ENCODE data around the gene SMIM32. TPM values are rescaled to one million over a fixed set of nuclear protein-coding genes. Genes with fewer than 3 reads are reported as not detected.

Gene SMIM32
- total RNA-seq, 2 experiments from 2014 or later = not detected

DNA sequence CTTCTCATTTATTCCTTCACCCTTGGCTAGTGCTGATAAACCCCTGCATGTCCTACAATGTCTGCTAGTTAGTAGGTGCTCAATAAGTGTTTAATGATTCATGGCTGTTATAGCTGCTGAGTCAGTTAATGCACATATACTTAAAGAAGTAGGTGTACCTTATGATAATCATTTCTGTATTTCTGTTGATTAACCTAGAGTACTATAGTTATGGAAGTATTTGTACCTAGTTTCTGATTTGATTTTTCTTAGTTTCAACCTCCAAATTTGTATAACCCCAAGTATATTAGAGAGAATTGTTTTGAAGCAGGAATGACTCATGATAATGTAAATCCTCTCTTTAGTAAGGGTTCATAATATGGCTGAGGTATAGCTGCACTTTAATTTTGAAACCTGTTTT, 51.4 kb downstream of the SMIM32 start:
- Mint-ChIP-seq H3K9me3 (no peaks in the 10 kb centered on the region), H3K27ac (no peak overlapping the region), H3K4me3 (no peak overlapping the region), H3K36me3 (ENCODE audit: low read depth) (no peaks in the 10 kb centered on the region), H3K4me1 (ENCODE audit: low read depth) (no peaks in the 10 kb centered on the region), H3K27me3 (ENCODE audit: low read depth) (peaks cover 12% of the 10 kb centered on the region)
- CTCF ChIA-PET = no interaction called here
- no peak for DNase-seq
- intact Hi-C loops (cut with micrococcal nuclease) = no loop called here

Other genes starting within 250 kb of the SMIM32 start
- not detected for gene LECT2, start 238.2 kb downstream of the SMIM32 start, total RNA-seq
- gene TGFBI, start 164.2 kb downstream of the SMIM32 start, total RNA-seq = not detected
- gene SMAD5, start 60.3 kb downstream of the SMIM32 start, total RNA-seq = 1 to 10 TPM in 1 of 2 experiments, under 1 TPM in 1; 0.50 to 1.2 TPM
- gene TRPC7, start 172.4 kb upstream of the SMIM32 start, total RNA-seq = not detected

All from activated naive CD4-positive, alpha-beta T cell treated with anti-CD3 and anti-CD28 coated beads for 36 hours (primary cell).